HG02642 (cell line): ENCODE data around the gene PHYKPL.
"Not testable (repeated sequence)": the region's sequence is repeated elsewhere in the genome, so short reads cannot be mapped to it uniquely, and the experiment has no call there.

ENCODE experiments used
- ATAC-seq: cut with Tn5 transposase; IDR thresholded peaks from one replicate; pipeline ENCODE4 v1.9.1; 2021; ENCODE audit warnings: mild to moderate bottlenecking; ENCODE audit not compliant: unreplicated experiment, poor library complexity

Gene PHYKPL

DNA sequence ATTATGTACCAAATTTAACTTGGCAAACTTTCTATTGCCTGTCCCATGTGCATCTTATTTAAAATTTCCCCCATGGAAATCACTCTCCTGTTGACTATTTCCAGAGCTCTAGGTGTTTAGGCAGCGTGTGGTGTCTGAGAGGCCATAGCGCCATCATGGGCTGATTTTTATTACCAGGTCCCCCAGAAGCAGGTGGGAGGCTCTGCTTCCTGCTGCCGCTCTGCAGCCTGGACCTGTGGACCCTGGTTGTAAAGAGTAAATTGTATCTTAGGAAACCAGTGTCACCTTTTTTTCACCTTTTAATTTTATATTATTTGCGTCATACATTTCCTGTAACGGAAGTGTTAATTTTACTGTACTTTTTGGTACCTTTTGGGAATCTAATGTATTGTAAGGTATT, 21.9 kb downstream of the PHYKPL start:
- ATAC-seq, result no peak

- ATAC-seq, result no peak
Measured at GRCh38 chr5:178210073-178210535, 22.5 kb downstream of the PHYKPL start.

- ATAC-seq, result no peak
Measured at GRCh38 chr5:178209334-178210072, 23.1 kb downstream of the PHYKPL start.

GRCh38 chr5:178208540-178209227, 23.9 kb downstream of the PHYKPL start:
- ATAC-seq, result no peak

DNA sequence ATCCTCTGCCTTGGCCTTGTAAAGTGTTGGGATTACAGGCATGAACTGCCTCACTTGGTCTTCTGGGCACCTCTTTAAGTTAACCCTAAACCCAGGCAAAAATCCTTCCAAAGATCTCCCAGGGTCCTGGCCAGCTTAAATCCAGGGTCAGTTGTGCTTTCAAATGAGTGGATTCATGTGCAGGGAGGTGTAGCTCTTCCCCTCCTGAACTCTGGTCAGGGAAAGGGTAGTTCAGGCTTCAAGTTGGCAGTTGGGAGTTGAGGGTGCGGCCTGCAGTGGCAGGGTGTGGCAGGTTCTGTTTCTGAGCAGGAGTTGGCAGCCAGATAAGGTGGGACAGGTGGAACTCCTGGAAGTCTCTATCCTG, 24.7 kb downstream of the PHYKPL start:
- no peak for ATAC-seq

DNA sequence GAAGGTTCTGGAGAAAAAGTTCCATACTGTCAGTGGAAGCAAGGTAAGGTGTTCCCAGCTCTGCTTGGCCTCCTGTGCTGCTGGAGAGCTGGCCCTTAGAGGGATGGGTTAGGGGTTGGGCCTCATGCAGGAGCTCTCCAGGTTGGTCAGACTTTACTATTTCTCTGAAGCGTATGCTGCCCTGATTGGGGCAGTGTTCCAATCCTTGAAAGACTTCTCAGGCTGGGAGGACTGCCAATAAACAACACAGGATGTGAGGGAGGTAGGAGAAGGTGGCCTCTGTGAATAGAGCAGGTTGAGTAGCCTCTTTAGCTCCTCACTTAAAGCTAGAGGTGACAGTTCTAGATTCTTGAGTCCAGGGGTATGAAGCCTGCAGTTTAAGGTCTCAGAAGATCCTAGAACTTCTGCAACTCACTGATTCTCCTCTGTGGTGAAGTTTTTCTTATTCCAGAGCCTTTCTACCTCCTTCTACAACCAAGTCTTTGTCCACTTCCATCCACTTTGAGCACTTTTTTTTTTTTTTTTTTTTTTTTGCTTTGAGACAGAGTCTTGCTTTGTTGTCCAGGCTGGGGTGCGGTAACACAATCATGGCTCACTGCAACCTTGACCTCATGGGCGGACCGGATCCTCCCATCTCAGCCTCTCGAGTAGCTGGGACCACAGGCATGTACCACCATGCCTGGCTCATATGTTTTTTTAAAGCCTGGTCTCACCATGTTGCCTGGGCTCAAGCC, 25.3 kb downstream of the PHYKPL start:
- no peak for ATAC-seq

GRCh38 chr5:178206166-178207101, 26.2 kb downstream of the PHYKPL start:
- no peak for ATAC-seq

DNA sequence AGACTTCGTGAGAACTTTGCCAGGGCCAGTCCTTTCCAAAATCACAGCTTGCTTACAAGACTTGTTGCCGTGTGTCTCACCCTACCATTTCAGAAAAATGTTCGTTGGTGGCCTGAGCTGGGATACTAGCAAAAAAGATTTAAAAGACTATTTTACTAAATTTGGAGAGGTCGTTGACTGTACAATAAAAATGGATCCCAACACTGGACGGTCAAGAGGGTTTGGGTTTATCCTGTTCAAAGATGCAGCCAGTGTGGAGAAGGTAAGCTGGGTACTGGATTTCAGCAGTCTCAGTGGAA, 26.9 kb downstream of the PHYKPL start:
- ATAC-seq, result no peak

DNA sequence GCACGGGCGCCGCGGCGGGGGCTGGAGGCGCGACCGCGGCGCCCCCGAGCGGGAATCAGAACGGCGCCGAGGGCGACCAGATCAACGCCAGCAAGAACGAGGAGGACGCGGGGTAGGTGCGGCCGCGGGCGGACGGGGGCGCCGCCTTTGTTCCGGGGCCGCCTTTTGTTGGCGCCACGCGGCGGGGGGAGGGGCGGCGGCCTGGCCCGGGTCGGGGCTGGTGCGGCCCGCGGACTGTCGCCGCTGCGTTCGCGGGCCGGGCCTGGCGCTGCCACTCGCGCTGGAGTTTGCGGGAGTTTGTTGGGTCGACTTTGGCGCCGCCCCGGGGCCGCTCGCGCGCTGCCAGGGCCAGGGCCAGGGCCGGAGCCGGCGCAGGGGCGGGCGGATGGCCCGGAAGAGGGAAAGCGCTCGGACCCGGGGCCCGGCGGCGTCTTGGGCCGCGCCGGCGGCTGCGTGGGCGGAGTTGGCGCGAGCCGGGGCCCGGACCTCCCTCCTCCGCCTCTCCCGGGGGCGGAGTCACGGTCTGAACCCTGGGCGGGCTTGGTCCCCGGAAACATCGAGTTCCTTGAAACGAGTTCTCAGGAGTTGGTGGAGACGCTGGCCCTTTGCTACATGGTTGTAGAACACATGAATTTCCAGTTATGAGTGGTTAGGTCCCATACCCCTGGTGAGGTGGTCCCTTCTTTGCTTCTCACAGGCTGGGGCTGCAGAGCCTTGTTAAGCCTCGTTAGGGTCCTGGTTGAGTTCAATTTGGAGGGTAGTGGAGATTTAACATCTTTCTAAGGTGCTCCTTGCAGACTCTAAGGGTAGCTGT, 27.5 kb downstream of the PHYKPL start:
- peak; percentile 61 for ATAC-seq

DNA sequence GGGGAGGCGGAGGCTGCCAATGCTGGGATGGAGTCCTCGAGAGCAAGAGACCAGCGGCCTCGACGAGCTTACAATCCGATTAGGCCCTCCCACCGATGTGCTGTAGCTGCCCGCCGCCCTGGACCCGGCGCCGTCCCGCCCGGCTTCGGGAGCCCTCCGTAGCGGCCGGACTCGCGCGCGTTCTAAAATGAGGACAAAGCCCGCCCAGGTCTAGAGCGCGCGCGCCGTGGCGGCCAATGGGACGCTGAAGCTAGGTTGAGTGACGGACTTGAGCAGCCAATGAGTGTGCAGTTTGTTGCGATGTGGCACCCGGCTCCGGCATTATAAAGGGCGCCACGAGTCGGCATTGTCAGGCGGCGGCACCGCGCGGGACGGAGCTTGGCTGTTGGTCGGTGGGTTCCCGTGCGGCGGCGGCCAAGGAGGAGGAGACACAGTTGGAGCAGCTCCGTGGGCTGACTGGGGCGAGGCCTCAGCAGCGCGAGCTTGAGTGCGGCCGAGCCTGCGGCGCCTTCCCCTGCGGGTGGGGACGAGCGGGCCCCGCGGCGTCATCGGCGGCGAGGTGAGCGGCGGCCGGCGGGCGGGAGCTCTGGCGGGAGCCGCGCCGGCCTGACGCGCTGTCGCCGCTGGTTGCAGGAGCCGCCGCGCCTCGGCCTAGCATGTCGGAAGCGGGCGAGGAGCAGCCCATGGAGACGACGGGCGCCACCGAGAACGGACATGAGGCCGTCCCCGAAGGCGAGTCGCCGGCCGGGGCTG, 28.2 kb downstream of the PHYKPL start, which contains the start of gene HNRNPAB:
HNRNPAB (plus strand) TSS at position 352 of the 753 bp plus-strand sequence; CDS start at position 657, 305 bp downstream.
- ATAC-seq, result peak; percentile 81

DNA sequence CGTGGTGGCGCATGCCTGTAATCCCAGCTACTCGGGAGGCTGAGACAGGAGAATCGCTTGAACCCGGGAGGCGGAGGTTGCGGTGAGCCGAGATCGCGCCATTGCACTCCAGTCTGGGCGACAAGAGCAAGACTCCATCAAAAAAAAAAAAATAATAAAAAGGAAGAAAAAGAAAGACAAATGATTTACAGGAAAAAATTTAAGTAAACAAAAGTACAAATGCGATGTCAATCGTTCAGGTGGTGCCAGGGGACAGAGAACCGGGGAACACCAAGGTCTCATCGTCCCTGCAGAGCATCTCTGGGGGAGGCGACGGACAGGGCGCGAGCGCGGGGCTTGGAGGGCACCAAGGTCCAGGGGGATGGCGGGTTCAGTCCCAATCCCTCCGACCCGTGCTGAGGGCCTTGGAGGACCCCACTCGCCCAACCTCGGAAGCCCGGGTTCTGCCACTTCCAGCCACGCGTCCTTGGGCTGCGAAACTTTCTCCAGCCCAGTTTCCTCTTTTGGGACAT, 28.9 kb downstream of the PHYKPL start:
- peak; percentile 1 for ATAC-seq

DNA sequence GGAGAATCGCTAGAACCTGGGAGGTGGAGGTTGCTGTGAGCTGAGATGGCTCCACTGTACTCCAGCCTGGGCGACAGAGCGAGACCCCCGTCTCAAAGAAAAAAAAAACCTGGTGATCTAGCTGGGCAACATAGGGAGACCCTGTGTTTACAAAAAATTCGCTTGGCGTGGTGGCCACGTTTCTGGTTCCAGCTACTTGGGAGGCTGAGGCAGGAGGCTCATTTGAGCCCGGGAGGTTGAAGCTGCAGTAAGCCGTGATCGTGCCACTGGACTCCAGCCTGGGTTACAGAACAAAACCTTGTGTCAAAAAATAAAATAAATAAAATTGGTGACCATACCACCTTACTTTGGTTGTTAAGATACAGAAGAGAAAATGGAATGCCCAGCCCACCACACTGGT, 30.1 kb downstream of the PHYKPL start:
- no peak for ATAC-seq

GRCh38 chr5:178201927-178202235, 30.7 kb downstream of the PHYKPL start:
- ATAC-seq, result no peak

DNA sequence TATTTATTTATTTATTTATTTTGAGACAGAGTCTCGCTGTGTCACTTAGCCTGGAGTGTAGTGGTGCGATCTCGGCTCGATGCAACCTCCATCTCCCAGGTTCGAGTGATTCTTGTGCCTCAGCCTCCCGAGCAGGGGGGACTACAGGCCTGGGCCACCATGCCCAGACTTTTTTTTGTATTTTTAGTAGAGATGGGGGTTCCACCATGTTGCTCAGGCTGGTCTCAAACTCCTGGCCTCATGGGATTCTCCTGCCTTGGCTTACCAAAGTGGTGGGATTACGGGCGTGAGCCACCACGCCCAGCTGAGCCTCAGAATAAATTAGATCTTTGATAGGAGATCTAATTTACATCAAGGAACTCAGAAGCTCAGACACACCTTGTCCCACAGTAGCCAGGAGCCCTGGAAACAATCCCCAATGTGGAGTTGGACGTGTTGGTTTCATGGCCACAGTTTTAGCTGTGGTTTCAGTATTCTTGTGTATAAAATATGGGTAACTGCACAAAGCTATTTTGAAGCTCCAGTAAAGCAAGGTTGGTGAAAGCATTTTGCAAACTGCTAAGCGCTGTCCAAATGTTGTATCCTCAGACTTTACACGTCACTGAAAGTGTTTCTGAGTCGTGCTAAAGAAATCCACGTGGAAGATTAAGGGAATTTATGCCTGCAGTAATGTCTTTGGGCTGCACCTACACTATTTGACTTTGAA, 31.2 kb downstream of the PHYKPL start:
- ATAC-seq, result no peak

DNA sequence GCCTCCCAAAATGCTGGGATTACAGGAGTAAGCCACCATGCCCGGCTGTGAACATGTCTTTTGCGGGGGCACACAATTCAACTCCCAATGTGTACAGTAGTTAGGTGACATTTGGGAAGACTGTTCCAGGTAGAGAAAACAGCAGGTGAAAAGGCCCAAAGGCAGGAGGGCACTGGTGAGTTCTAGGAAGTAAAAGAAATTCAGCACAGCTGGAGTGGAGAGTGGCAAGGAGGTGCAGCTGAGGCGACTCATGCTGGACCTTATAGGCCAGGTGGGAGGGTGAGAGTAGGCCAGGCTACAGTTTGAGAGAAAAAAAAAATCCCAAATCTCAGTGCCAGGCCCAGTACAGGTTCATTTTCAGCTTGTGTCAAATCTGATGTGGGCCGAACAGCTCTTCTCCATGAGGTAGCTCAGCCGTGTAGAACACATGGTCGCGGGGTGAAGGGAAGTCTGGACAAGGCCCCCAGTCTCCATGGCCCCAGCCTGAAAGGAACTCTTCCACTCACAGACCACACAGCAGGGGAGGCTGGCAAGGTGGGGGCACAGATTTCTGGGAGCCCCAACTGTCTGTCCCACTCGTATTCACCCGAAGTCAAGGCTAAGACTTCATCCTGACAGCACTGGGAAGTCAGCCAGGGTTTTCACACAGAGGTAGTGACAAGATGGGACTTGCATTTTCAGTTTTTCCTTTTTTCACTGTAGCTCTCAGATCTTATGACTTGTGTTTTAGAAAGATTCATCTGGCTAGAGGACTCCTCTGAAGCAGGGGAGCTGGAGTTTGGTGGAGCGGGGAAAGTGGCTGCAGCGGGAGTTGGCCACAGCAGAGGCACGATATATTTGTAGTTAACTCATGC, 32.8 kb downstream of the PHYKPL start:
- ATAC-seq, result no peak

DNA sequence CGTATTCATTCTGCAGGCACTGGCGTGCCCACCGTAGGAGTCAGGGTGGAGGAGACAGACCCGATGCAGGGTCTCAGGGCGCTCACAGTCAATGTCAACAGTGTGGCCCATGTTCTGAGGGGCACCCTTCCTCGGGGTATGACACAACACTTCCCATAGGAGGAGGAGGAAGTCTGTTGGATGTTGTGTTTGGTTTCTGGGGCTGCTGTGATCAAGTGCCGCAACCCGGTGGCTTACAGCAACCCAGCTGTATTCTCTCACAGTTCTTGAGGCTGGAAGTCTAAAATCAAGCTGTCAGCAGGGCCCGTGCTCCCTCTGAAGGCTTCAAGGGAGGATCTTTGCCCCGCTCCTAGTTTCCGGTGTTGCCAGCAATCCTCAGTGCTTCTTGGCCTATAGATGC, 33.9 kb downstream of the PHYKPL start:
- ATAC-seq, result no peak

DNA sequence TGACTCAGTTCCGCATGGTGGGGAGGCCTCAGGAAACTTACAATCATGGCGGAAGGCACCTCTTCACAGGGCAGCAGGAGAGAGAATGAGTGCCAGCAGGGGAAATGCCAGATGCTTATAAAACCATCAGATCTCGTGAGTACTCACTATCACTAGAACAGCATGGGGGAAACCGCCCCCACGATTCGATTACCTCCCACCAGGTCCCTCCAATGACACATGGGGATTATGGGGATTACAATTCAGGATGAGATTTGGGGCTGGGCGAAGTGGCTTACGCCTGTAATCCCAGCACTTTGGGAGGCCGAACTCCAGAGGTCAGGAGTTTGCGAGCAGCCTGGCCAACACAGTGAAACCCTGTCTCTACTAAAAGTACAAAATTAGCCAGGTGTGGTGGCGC, 34.5 kb downstream of the PHYKPL start:
- ATAC-seq, result not testable (repeated sequence)
